NCI-H2171 treated with DMSO at 0.1 percent for 48 hours (cell line): ENCODE data around the gene PHC3.

Source experiments
- DNase-seq: peaks from one replicate; lab custom pipeline; 2025; lab: John Stamatoyannopoulos, UW

PHC3 gene

DNA sequence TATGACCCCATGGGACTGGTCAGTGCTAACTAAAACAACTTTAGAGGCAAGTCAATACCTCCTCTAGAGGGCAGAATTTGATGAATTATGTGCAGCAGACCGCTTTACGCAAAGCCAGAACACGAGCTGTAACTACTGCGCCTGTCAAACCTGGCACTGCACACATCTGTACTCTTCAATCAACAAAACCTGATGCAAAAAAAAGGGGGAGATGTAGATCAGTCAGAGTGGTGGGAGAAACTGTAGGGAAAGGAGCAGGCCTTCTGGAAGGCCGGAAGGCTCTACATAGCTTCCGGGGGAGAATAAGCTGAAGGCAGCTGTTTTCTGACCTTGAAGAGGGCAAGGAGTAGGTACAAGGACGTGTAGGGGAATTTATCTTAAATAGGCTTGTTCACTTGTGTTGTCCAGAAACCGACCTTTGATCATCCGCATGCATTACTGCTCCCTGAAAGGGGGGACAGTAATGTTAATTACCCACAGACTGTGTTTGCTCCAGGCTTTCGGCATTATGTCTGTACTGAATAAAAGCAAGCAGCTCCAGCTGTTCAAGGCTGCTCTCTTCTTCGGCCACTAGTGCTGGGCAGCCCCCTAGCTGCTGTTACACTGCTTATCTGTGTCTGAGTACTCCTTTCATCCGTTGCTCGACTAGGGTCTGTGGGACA, 102.8 kb downstream of the PHC3 start:
- DNase-seq, result no peak

DNA sequence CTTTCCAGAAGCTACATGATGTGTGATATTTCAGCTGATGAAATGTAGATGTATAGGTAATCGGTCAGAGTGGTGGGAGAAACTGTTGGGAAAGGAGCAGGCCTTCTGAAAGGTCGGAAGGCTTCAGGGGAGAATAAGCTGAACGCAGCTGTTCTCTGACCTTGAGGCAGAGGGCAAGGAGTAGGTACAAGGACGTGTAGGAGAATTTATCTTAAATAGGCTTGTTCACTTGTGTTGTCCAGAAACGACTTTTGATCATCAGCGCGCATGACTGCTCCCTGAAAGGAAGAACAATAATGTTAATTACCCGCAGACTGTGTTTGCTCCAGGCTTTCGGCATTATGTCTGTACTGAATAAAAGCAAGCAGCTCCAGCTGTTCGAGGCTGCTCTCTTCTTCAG, 104.2 kb downstream of the PHC3 start:
- no peak for DNase-seq

- DNase-seq, result no peak
Observed at GRCh38 chr3:170076715-170077238, 104.8 kb downstream of the PHC3 start.

DNA sequence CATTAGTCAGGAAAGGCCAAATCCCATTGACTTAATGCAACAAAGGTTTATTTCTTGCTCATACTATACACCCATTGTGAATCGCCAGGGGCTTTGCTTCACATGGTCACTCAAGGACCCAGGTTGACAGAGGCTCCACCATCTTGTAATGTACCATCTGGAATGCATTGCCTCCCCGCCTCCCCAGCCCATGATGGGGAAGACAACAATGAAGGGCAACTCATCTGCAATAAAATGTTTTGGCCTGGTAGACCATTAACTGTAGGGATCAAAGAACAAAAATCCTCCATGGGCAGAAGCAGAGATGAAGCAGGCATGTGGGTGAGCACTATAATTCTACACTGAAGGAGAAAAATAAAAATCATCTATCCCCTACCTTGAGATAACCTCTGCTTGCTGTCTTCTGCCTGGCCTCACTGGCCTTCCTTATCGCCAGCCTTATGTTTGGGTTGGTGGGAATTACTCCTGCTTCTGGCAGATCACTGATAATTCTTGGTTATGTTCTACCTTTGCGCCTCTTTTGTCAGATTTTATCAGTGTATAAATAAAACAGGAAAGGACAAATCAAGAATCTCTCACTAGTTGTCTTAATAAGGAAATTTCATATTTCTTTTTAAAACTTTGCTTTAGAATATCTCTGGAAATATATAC, 106.0 kb downstream of the PHC3 start:
- DNase-seq, result no peak

DNA sequence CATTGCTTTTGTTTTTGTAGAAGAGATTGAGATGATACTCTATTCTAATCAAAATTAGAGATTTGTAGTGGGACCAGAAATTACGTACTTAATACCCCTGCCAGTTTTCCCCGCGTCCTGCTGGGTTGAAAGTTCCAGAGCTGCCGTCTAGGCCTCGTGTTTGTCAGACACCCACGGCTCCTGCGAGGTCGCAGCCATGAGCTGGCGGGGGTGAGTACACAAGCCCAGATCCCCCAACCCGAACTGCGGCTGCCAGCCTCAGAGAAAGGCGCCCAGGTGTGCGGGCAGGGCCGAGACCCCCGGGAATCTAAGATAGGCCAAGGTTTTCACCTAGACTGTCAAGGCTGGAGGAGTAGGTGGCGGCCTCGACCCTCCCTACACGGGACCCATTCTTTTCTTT, 117.4 kb downstream of the PHC3 start:
- DNase-seq, result no peak

GRCh38 chr3:170063691-170064090, 117.8 kb downstream of the PHC3 start:
- DNase-seq, result no peak

DNA sequence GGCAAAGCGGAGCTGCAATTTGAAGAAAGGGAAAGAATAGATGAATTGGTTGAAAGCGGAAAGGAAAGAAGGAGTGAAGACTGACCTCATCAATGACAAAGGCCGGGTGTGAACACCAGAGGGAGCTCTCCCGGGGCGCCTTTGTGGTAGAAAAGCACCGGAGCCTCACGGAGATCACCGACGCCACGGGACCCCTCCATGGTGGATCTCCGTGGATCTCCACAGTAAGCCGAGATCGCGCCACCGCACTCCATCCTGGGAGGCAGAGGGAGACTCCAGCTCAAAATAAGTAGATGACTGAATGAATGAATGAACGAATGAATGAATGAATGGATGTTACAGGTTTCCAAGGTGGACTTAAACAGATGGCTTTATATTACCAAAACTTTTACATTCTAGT, 118.8 kb downstream of the PHC3 start:
- no peak for DNase-seq

GRCh38 chr3:170062068-170062467, 119.5 kb downstream of the PHC3 start:
- DNase-seq, result no peak

DNA sequence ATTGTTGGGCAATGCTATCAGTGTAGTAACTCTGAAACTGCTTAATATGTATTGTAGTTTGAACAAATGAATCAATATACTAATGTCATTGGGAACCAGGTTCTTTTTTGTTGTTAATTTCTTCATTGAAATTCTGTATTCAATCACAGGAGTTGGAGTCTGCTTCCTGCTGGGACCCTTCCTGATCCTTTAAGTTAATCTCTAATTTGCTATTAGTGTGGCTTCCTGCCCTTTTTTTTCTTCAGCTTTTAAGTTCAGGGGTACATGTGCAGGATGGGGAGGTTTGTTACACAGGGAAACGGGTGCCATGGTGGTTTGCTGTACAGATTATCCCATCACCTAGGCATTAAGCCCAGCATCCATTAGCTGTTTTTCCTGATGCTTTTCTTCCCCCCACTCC, 122.1 kb downstream of the PHC3 start:
- no peak for DNase-seq

GRCh38 chr3:170058127-170058526, 123.4 kb downstream of the PHC3 start:
- no peak for DNase-seq

DNA sequence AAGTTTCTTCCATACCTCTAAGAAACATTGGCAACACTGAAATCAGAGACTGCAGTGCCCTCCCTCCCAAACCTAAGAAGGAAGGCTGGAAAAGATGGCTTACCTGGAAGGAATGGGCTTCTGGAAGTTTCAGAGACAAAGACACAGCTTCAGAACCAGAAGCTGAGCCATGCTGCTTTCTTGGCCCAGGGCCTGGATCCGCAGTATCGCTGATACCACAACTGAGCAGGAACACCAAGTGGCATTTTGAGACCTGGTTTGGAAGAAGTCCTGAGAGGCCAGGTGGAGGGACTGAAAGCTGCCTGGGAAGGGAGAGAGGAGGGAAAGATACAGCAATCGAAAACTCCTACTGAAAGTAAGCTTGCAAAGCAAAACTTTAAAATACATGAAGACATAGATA, 124.0 kb downstream of the PHC3 start:
- DNase-seq, result no peak

DNA sequence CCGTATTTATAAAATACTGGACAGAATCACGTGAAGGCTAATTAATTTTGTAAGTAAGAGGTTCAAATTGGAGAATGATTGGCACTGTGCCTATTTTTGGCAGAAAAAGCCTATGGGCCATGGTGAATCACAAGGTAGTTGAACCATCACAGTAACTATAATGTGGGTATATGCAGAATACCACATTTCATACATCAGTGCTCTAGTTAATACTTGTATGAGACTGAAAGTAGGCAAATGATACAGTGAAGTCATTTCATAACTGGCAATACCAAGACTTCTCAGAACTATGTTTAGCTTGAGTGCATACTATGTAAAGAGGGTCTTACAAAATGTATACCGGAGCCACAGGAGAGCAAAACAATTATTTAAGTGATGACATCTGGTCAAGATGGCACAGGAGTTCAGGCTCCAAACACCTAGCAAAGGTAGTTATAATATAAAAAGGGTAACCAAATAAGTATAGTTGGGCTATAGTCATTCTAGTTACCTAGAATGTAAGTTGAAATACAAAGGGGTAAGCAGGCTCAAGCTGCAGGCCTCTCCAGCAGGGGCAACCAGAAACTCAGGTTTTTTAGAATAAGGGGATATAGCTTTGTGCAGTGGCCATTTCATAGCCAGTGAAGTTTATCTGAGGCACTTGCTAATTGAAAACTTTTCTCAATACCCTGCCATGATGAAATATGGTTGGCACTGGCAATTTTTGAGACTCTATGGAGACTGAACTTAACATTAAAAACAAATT, 124.7 kb downstream of the PHC3 start:
- DNase-seq, result no peak

DNA sequence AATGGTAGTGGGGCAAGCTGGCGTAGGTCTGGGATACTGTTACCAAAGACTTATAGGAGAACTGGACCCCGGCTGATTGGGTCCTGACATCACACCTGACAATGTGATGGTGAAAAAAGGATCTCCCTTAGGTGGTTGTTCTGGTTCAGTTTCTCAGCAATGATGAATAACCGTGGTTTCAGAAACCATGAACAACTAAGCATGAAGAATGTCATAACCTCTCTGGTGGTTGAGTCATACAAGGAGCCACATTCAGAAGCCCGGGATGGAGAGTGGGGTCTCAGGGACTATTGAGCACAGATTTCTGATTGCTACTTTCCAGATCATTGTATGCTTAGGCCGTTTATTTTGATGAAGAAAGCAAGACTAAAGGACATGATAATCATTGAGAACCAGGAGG, 126.3 kb downstream of the PHC3 start:
- no peak for DNase-seq

GRCh38 chr3:170054204-170054603, 127.3 kb downstream of the PHC3 start:
- peak; percentile 10 for DNase-seq

- no peak for DNase-seq
Observed at GRCh38 chr3:170052398-170052797, 129.1 kb downstream of the PHC3 start.

DNA sequence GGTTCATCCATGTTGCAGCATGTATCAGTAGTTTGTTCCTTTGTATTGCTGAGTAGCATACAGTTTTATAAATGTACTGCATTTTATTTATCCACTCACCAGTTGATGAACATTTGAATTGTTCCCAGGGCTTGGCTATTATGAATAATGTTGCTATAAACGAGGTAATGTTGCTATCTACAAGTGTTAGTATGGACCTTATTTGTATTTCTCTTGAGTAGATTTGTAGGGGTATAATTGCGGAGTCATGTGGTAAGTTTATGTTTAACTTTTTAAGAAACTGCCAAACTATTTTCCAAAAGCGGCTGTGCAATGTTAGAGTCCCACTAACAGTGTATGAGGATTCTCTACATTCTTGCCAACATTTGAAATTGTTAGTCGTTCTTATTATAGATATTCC, 130.8 kb downstream of the PHC3 start:
- no peak for DNase-seq

GRCh38 chr3:170049146-170050000, 132.2 kb downstream of the PHC3 start:
- no peak for DNase-seq

DNA sequence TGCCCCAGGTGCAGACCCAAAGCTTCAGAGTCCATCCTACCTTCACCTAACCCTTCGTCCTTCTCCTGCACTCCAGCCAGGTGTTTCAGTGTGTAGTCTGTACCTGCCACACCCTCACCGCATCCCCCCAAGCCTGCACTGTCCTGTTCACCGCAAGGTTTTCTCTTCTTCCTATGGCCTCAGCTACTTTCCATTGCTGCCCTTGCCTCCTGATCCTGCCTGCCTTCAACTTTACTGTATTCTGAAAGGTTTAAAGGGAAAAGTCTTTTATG, 134.5 kb downstream of the PHC3 start:
- DNase-seq, result no peak

GRCh38 chr3:170046269-170047132, 135.0 kb downstream of the PHC3 start:
- no peak for DNase-seq

DNA sequence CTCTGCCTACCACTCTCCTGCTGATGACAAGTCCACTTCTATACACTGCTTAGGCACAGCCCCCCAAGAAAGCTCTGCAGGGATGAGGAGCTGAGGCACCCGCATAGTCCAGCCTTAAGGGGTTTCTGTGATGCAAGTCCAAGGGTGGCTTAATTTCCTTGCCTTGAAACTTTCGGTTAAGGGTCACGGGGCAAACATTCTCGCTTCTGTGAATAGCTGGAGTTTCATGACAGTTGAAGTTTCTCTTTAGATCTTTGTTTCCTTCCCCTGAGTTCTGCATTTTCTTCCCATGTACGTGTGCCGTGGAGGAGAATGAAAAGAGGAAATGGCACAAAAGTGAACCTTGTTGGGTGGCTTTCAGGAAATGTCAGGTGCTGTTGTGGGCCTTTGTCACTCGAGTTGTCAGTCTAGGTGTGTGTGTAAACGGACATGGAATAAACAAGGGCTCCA, 136.7 kb downstream of the PHC3 start:
- no peak for DNase-seq

DNA sequence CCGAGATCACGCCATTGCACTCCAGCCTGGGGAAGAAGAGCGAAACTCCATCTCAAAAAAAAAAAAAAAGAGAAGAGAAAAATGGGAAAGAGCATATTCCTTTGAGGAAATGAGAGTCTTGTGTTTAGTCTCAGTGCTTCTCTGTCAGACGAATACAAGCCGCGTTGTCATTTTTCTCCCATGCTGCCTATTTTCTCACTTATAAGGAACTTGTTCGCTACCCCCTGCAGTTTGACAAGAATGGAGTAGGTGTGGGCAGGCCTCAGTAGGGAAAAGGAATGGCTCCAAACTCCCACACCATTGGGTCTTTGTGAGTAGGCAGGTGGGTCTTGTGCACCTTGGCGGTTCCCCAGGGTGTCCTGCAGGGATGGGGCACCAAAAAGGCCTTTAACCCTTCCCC, 137.3 kb downstream of the PHC3 start:
- no peak for DNase-seq
